Measurements from ENCODE around the gene HHIPL1.

The HHIPL1 gene

GRCh38 chr14:99644723-99645544 is at the start of gene HHIPL1:
HHIPL1 (plus strand) TSS chr14:99645129; CDS start chr14:99645208, 79 bp downstream.
- DNase-seq: no peak

GRCh38 chr14:99595524-99595923 is 49.4 kb upstream of the HHIPL1 start:
- no peak for DNase-seq

- DNase-seq: no peak
Measured at GRCh38 chr14:99596071-99596627, 48.8 kb upstream of the HHIPL1 start.

- no peak for DNase-seq
Measured at GRCh38 chr14:99596772-99597171, 48.2 kb upstream of the HHIPL1 start.

- DNase-seq: no peak
Measured at GRCh38 chr14:99597911-99598600, 46.9 kb upstream of the HHIPL1 start.

GRCh38 chr14:99598774-99599173 is 46.2 kb upstream of the HHIPL1 start:
- DNase-seq: no peak

GRCh38 chr14:99599393-99599792 is 45.5 kb upstream of the HHIPL1 start:
- no peak for DNase-seq

- DNase-seq: no peak
Measured at GRCh38 chr14:99600232-99600888, 44.6 kb upstream of the HHIPL1 start.

GRCh38 chr14:99601361-99601831 is 43.5 kb upstream of the HHIPL1 start:
- DNase-seq: no peak

GRCh38 chr14:99602054-99602787 is 42.7 kb upstream of the HHIPL1 start:
- DNase-seq: no peak

GRCh38 chr14:99602788-99603415 is 42.0 kb upstream of the HHIPL1 start:
- DNase-seq: no peak

GRCh38 chr14:99603471-99604277 is 41.3 kb upstream of the HHIPL1 start, which contains the start of gene CCDC85C:
CCDC85C (minus strand) TSS chr14:99604207; CDS start chr14:99603959, 248 bp downstream.
- peak; percentile 53 for DNase-seq

- peak; percentile 94 for DNase-seq
Measured at GRCh38 chr14:99604278-99604765, 40.6 kb upstream of the HHIPL1 start.

- peak; percentile 46 for DNase-seq
Measured at GRCh38 chr14:99604766-99605298, 40.1 kb upstream of the HHIPL1 start.

GRCh38 chr14:99605299-99605961 is 39.5 kb upstream of the HHIPL1 start:
- DNase-seq: peak; percentile 83

- DNase-seq: no peak
Measured at GRCh38 chr14:99606359-99606758, 38.6 kb upstream of the HHIPL1 start.

- no peak for DNase-seq
Measured at GRCh38 chr14:99608591-99608990, 36.3 kb upstream of the HHIPL1 start.

GRCh38 chr14:99609245-99610170 is 35.4 kb upstream of the HHIPL1 start:
- DNase-seq: peak; percentile 30

- DNase-seq: no peak
Measured at GRCh38 chr14:99611646-99612045, 33.3 kb upstream of the HHIPL1 start.

Measured in activated CD8-positive, alpha-beta memory T cell treated with anti-CD3 and anti-CD28 coated beads, Interleukin-2, amount 50 U/mL, for 4 hours (primary cell).